Measurements from ENCODE around the gene MIER1. TPM values are rescaled to one million over a fixed set of nuclear protein-coding genes. Genes with fewer than 3 reads are reported as not detected.

The MIER1 gene
- total RNA-seq, 1 experiment from 2014 or later: 28.7 TPM

GRCh38 chr1:67013573-67013972, 88.8 kb downstream of the MIER1 start:
- Histone ChIP-seq H3K4me2 (ENCODE audit: low read length) (no peak overlapping the region; the same call in 1 of the 2 replicates), H3K9me2 (ENCODE audit: insufficient read depth) (no peaks in the 10 kb centered on the region; the same call in 1 of the 2 replicates), H3K4me1 (ENCODE audit: control insufficient read depth in 1 of 2, insufficient read depth in 2 of 2, low read length in 2 of 2) (peaks cover 0 to 7% of the 10 kb centered on the region in 2 experiments; a peak in 2 of 4 replicates), H4K20me1 (ENCODE audit: insufficient read depth) (no peaks in the 10 kb centered on the region), H2AFZ (ENCODE audit: low read depth, low read length, poor library complexity, severe bottlenecking) (no peak overlapping the region), H3K4me3 (replicated peaks in 1 of 2; ENCODE audit: low read depth in 1 of 2, low read length in 2 of 2) (no peak overlapping the region), H3K9ac (ENCODE audit: low read length) (no peak overlapping the region), H3K36me3 (ENCODE audit: control insufficient read depth in 1 of 2, insufficient read depth in 2 of 2, low read length in 2 of 2) (no peaks in the 10 kb centered on the region), H3K79me2 (ENCODE audit: insufficient read depth, low read length) (no peaks in the 10 kb centered on the region), H3K9me3 (ENCODE audit: control insufficient read depth in 1 of 2, insufficient read depth in 1 of 2, low read depth in 1 of 2, low read length in 2 of 2) (no peaks in the 10 kb centered on the region), H3K27ac (ENCODE audit: low read depth, low read length) (no peak overlapping the region), H3K27me3 (ENCODE audit: insufficient read depth, low read length) (no peaks in the 10 kb centered on the region)
- intact Hi-C loops (cut with micrococcal nuclease): no loop called here
- ATAC-seq (no peak), DNase-seq (ENCODE audit: low read depth, low spot score) (no peak)
- ChIA-PET CTCF (interaction anchor here (0.6 kb wide), 1 partner anchor 18 kb away, joined by 3 read pairs; no protein-coding TSS in a partner anchor), POLR2A (no interaction called here), RAD21 (ENCODE audit: low non-redundant PET in 1 of 2, low total read pairs in 2 of 2, uncharacterized antibody in 2 of 2, unreplicated experiment in 2 of 2) (no interaction called here)
- BruUV-seq (replicated peaks): no TSS peak
- TF ChIP-seq EGR1 (IDR thresholded peaks at IDR 0.05; ENCODE audit: low read depth) (no peak), CTCF (IDR thresholded peaks at IDR 0.05 in 2 of 3, conservative IDR thresholded peaks at IDR 0.05 in 1 of 3; ENCODE audit: borderline replicate concordance in 1 of 3, insufficient read depth in 1 of 3, low read depth in 2 of 3, low read length in 2 of 3) (no peak), FOSL1 (IDR thresholded peaks at IDR 0.05; ENCODE audit: low read depth) (peak; percentile 40; the same call in 1 of the 2 replicates), JUND (IDR thresholded peaks at IDR 0.05) (peak; percentile 43; the same call in 1 of the 2 replicates), ZBTB33 (IDR thresholded peaks at IDR 0.05; ENCODE audit: extremely low read depth, insufficient replicate concordance, low read length) (no peak)
